ENCODE measurements around the gene ANKRD42. TPM values are rescaled to one million over a fixed set of nuclear protein-coding genes. Genes with fewer than 3 reads are reported as not detected.

Gene ANKRD42
- total RNA-seq, 1 experiment from 2014 or later, result 8.6 TPM

- no peak for DNase-seq (ENCODE audit: unreplicated experiment)
- Mint-ChIP-seq H3K27me3 (ENCODE audit: insufficient read depth, unreplicated experiment) (no peaks in the 10 kb centered on the region), H3K27ac (ENCODE audit: low read depth, unreplicated experiment) (peak overlapping the region; percentile 92), H3K36me3 (ENCODE audit: insufficient read depth, unreplicated experiment) (peaks cover 35% of the 10 kb centered on the region), H3K9me3 (ENCODE audit: unreplicated experiment) (no peaks in the 10 kb centered on the region), H3K4me1 (ENCODE audit: insufficient read depth, unreplicated experiment) (peaks cover 34% of the 10 kb centered on the region), H3K4me3 (ENCODE audit: unreplicated experiment) (peak overlapping the region; percentile 94)
- ChIA-PET POLR2A (interaction anchor here (0.7 to 3.9 kb wide), 16 partner anchors 15 to 327 kb away, joined by 3 to 91 read pairs (median 4); partner anchors contain the start of genes CCDC90B, DDIAS, PCF11 and PRCP), CTCF (interaction anchor here (0.6 to 0.9 kb wide), 3 partner anchors 27 to 98 kb away, joined by 3 to 4 read pairs (median 3); no protein-coding TSS in a partner anchor)
- TF ChIP-seq CTCF (IDR thresholded peaks at IDR 0.05; ENCODE audit: unreplicated experiment), result no peak
- intact Hi-C loops (cut with micrococcal nuclease), result loop anchor here (2.0 kb wide), 1 partner anchor 288 kb away; no protein-coding TSS in a partner anchor
- BruUV-seq (replicated peaks), result no TSS peak
These were observed 1.6 kb downstream of the ANKRD42 start for GRCh38 chr11:83195143-83195466.

DNA sequence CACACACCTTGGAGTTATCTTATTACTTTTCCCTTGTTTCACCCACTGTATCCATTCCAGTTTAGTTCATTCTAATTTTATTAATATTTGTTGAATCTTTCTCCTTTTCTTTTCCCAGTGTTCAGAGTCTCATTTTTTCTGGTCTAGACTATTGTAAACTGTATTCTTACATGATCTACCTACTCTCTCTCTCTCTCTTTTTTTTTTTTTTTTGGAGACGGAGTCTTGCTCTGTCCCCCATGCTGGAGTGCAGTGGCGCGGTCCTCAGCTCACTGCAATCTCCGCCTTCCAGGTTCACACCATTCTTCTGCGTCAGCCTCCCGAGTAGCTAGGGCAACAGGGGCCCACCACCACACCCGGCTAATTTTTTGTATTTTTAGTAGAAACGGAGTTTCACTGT is 2.1 kb downstream of the ANKRD42 start:
- peak overlapping the region; percentile 92 for H3K27ac Mint-ChIP-seq (ENCODE audit: low read depth, unreplicated experiment)
- POLR2A ChIA-PET, result interaction anchor here (0.5 to 3.9 kb wide), 4 partner anchors 10 to 110 kb away, joined by 3 to 91 read pairs (median 18); partner anchors contain the start of genes CCDC90B and PCF11
- intact Hi-C loops (cut with micrococcal nuclease), result loop anchor here (2.0 kb wide), 1 partner anchor 289 kb away; no protein-coding TSS in a partner anchor

DNA sequence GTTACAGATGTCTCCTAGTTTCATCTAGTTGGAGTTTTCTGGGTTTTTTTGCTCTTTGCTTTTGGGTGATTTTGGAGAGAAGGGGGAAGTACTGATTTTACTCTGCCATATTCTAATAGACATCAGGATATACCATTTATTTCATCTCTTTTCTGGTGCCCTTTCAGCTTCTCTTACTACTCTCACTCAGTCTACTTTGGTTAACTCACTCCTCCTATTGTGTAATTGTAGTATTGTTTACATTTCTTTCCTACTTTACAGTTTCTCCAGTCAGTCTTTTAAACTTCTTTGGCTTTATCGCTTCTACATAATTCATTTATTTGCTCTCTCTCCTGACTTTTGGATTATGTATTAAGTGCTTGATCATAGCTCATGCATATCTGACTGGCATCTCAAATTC is 6.5 kb downstream of the ANKRD42 start:
- Mint-ChIP-seq H3K36me3 (ENCODE audit: insufficient read depth, unreplicated experiment) (peaks cover 31% of the 10 kb centered on the region), H3K27ac (ENCODE audit: low read depth, unreplicated experiment) (no peak overlapping the region), H3K4me1 (ENCODE audit: insufficient read depth, unreplicated experiment) (peaks cover 22% of the 10 kb centered on the region), H3K27me3 (ENCODE audit: insufficient read depth, unreplicated experiment) (no peaks in the 10 kb centered on the region), H3K9me3 (ENCODE audit: unreplicated experiment) (no peaks in the 10 kb centered on the region), H3K4me3 (ENCODE audit: unreplicated experiment) (no peak overlapping the region)
- ChIA-PET POLR2A (interaction anchor here (0.7 to 1.0 kb wide), 4 partner anchors 40 to 166 kb away, joined by 3 to 4 read pairs (median 3); no protein-coding TSS in a partner anchor), CTCF (interaction anchor here (1.6 kb wide), 2 partner anchors 93 to 616 kb away, joined by 4 to 7 read pairs; no protein-coding TSS in a partner anchor)
- no peak for DNase-seq (ENCODE audit: unreplicated experiment)
- intact Hi-C loops (cut with micrococcal nuclease), result no loop called here
- no TSS peak for BruUV-seq (replicated peaks)
- no peak for TF ChIP-seq CTCF (IDR thresholded peaks at IDR 0.05; ENCODE audit: unreplicated experiment)

More for the DNA sequence above, 2.1 kb downstream of the ANKRD42 start:
- no peak for DNase-seq (ENCODE audit: unreplicated experiment)
- Mint-ChIP-seq H3K9me3 (ENCODE audit: unreplicated experiment) (no peaks in the 10 kb centered on the region), H3K4me3 (ENCODE audit: unreplicated experiment) (peak overlapping the region; percentile 94), H3K27me3 (ENCODE audit: insufficient read depth, unreplicated experiment) (no peaks in the 10 kb centered on the region), H3K36me3 (ENCODE audit: insufficient read depth, unreplicated experiment) (peaks cover 35% of the 10 kb centered on the region), H3K4me1 (ENCODE audit: insufficient read depth, unreplicated experiment) (peaks cover 34% of the 10 kb centered on the region)
- CTCF ChIA-PET, result interaction anchor here (0.6 kb wide), 3 partner anchors 28 to 254 kb away, joined by 3 to 5 read pairs (median 4); no protein-coding TSS in a partner anchor
- BruUV-seq (replicated peaks), result no TSS peak
- TF ChIP-seq CTCF (IDR thresholded peaks at IDR 0.05; ENCODE audit: unreplicated experiment), result no peak

DNA sequence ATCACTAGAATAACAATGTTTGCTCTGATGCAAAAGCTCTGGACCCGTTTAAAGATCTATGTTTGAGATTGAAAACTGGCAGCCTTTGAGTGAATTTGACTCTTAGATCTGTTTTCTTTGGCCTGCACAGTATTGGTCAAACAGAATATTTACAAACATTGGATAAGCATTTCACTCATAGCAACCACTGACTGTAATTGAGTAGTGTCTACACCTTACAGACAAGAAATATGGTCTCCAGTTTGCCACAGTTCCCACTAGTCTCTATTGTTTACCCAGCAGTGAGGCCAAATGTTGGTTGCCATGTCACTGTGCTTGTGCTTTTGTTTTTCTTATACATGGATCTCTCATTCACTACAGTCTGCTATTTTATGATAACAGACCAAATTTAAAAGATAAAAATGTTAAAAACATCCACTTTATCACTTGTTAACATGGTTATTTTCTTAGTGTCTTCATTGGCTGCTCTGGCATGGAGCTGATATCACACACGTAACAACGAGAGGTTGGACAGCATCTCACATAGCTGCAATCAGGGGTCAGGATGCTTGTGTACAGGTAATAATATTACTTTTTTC is 12.2 kb downstream of the ANKRD42 start:
- POLR2A ChIA-PET, result interaction anchor here (1.9 kb wide), 1 partner anchor 12 kb away, joined by 5 read pairs; the partner anchor contains the start of gene ANKRD42
- no peak for DNase-seq (ENCODE audit: unreplicated experiment)
- no TSS peak for BruUV-seq (replicated peaks)
- CTCF ChIA-PET, result interaction anchor here (0.7 to 1.3 kb wide), 2 partner anchors 44 to 574 kb away, joined by 3 to 6 read pairs; no protein-coding TSS in a partner anchor
- Mint-ChIP-seq H3K9me3 (ENCODE audit: unreplicated experiment) (no peaks in the 10 kb centered on the region), H3K4me3 (ENCODE audit: unreplicated experiment) (no peak overlapping the region), H3K27me3 (ENCODE audit: insufficient read depth, unreplicated experiment) (no peaks in the 10 kb centered on the region), H3K27ac (ENCODE audit: low read depth, unreplicated experiment) (no peak overlapping the region), H3K36me3 (ENCODE audit: insufficient read depth, unreplicated experiment) (peaks cover 25% of the 10 kb centered on the region), H3K4me1 (ENCODE audit: insufficient read depth, unreplicated experiment) (no peaks in the 10 kb centered on the region)
- intact Hi-C loops (cut with micrococcal nuclease), result no loop called here
- no peak for TF ChIP-seq CTCF (IDR thresholded peaks at IDR 0.05; ENCODE audit: unreplicated experiment)

Measured in MCF 10A (cell line).